Activated CD8-positive, alpha-beta memory T cell treated with anti-CD3 and anti-CD28 coated beads for 1 hour (primary cell): ENCODE measurements around the gene DLGAP1.
A peak's percentile ranks its signal among the peaks of the same experiment; 100 is the strongest.

Experiments used
- DNase-seq, 2 donors: peaks; one replicate each; pipeline ENCODE4 v3.0.0-alpha.2; 2020; ENCODE audit warnings: low read depth in 1 of 2; ENCODE audit errors: extremely low read depth in 1 of 2

Gene DLGAP1

GRCh38 chr18:3675446-3675845 is 779.7 kb downstream of the DLGAP1 start:
- no peak for DNase-seq

DNA sequence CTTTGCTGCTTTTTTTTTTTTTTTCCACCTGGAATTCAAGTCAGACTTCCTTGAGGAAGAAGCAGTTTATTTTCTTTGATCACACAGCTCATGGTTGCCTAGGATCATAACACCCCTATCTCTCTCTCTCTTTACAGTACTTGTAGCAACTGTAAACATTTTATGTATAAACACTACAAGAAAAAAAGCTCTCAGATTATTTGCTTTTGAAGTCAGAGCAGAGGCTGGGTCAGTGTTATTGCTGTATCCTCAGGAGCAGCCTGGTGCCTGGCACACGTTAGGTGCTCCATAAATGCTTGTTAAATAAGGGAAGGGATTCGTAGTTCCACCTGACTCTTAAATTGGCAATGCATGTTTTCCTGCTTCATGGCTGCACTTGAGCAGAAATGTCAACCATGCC is 783.9 kb downstream of the DLGAP1 start:
- no peak for DNase-seq

- DNase-seq, result no peak
These were observed 785.7 kb downstream of the DLGAP1 start for GRCh38 chr18:3669376-3669775.

- no peak for DNase-seq
These were observed 787.6 kb downstream of the DLGAP1 start for GRCh38 chr18:3667255-3668137.

DNA sequence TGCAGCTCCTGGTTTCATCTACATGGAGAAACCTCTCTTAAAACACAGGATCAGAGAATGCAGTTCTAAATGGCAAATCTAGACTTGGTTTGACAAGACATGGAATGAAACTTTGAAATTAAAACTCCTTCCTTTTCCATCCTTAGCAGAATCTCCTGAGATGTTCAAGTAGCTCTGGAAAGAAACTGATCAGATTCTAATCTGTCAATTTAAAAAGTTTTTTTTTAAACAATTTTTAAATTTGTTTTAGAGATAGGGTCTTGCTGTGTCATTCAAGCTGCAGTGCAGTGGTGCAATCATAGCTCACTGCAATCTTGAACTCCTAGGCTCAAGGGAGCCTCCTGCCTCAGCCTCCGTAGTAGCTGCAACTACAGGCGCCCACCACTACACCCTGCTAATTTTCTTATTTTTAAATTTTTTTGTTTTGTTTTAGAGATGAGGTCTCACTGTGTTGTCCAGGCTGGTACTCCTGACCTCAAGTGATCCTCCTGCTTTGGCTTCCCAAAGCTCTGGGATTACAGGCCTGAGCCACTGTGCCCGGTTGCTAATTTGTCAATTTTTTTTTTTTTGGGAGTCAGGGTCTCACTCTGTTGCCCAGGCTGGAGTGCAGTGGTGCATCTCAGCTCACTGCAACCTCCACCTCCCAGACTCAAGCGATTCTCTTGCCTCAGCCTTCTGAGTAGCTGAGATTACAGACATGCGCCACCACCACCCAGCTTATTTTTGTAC is 788.4 kb downstream of the DLGAP1 start:
- DNase-seq, result no peak

- DNase-seq, result peak; percentile 53 to 56
These were observed 789.2 kb downstream of the DLGAP1 start for GRCh38 chr18:3665780-3666525.

- no peak for DNase-seq
These were observed 789.9 kb downstream of the DLGAP1 start for GRCh38 chr18:3665204-3665603.

DNA sequence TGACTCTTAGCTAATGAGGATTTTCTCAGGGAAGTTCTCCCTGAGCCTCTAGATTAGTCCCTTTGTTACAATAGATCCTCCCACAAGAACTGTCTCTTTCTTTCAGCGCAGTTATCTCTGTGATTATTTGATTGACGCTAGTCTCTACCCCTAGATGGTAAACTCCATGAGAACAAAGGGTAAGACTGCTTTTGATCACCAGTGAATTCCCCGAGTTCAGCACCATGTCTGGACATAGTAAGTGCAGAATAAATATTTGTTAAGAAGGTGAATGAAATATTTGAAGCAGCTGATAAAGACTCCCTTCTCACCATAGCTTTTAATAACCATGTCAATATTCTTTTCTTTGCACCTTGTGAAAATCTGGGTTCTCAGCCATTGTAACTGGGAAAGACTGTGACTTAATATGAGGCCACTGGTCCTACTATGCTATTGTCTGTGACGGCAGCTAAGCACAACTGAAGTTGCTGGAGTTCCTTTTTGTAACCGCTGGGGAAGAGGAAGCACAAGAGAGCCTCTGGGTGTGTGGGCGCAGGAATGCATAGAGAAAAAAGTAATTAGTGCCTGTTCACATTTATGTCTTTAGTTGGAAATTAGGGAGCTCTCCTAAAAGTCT is 790.4 kb downstream of the DLGAP1 start:
- DNase-seq, result no peak

GRCh38 chr18:3663870-3664512 is 791.1 kb downstream of the DLGAP1 start:
- no peak for DNase-seq

DNA sequence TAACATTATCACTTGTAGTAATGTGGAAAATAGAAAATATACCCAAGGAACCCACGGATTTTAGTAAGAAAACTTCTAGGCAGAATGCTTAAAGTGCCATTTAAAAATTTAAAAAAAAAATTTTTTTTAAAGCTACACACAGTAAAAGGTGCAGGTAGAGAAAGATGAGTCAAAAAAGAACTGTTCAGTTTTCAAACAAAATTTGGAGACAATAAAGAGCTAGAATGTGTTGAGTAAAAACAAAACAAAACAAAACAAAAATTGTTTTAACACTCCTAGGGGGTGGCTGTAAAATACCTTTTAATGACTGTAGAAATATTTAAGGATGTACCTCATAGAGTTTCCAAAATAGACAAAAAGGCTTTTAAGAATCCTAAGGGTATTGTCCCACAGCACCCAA is 793.1 kb downstream of the DLGAP1 start:
- DNase-seq, result no peak

- no peak for DNase-seq
These were observed 794.2 kb downstream of the DLGAP1 start for GRCh38 chr18:3660739-3661515.

DNA sequence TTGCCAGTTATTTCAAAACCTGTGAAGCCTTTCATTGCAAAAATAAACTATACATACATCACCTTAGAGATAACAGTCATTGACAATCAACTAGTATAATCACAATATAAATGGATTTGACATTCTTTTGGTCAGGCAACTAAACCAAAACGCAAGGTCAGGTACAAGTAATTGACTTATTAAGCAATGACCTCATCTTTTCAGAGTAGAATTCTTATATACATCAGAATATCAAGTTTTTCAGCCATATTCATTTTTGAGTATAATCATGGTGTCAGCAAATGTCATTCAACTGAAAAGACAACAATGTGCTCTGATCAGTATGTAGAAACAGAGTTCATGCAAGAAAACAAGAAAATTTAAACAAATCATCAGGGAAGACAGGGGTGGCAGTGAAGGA is 796.6 kb downstream of the DLGAP1 start:
- no peak for DNase-seq

- DNase-seq, result no peak
These were observed 799.7 kb downstream of the DLGAP1 start for GRCh38 chr18:3655254-3656050.

DNA sequence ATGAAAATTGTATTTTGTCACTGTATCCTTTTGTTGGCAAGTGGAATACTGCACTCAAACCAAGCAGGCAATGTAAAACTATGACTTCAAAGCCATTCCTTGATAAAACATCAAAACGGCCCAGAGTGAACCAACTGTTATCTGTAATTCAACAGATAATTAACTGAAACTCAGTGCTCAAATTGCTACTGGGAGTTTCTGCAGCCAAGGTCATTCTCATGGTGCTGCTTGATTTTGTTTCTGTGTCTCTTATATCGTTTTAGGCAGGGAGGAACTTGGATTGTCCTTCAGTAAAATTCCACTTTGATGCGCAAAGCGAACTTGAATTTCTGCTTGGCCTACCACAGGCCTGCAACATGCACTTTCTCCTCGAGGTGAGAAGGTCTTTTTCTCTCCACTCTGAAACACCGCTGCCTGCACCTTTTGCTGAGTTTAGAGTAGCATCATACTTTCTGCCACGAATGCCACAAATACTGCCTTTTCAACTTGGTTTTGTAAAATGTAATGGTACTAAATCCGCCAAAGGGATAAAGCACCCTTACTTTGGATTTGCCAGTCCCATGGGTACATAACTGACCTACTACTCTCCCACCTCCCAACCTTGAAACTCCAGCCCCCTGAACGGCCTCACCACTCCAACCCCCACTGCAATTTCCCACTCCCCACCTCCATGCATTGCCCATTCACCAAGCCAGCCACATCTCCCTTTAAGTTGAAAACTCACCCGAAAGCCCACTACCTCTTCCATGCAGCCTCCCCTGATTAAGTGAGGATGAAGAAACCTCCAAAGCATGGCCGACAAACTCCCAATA is 800.5 kb downstream of the DLGAP1 start:
- DNase-seq, result no peak

- DNase-seq, result no peak
These were observed 801.2 kb downstream of the DLGAP1 start for GRCh38 chr18:3653851-3654441.

GRCh38 chr18:3653263-3653850 is 801.8 kb downstream of the DLGAP1 start:
- DNase-seq, result no peak
